ENCODE measurements around the gene LSR. TPM values are rescaled to one million over a fixed set of nuclear protein-coding genes. Genes with fewer than 3 reads are reported as not detected.
"Not testable (repeated sequence)": the region's sequence is repeated elsewhere in the genome, so short reads cannot be mapped to it uniquely, and the experiment has no call there.

The LSR gene
- total and polyA plus RNA-seq, 10 donors = 10.9 to 30.2 (median 20.4) TPM

DNA sequence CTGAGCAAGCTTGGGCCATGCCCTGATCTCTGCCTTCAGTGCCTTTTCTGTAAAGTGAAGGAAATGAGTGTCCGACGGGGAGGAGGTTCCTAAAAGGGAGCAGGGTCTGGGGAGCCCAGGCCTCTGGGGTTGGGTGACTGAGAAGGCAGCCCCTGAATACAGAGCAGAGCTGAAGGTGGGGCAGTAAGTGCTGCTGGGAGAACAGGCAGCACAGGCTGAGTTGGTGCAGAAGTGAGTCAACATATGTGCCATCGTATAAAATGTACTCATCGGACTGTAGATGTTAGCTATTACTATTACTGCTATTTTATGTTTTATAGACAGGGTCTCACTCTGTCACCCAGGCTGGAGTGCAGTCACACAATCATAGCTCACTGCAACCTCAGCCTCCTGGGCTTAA is 32.5 kb downstream of the LSR start:
- peak overlapping the region in 1 of 8 donors; percentile 45 for H3K27ac ChIP-seq
- H3K4me1 ChIP-seq = peaks cover 5 to 59% (median 32%) of the 10 kb centered on the region in 6 donors
- DNase-seq = no peak
- intact Hi-C loops (cut with DNase I; ENCODE audit: low total_unique reads) = no loop called here
- TF ChIP-seq, protein P1, sequence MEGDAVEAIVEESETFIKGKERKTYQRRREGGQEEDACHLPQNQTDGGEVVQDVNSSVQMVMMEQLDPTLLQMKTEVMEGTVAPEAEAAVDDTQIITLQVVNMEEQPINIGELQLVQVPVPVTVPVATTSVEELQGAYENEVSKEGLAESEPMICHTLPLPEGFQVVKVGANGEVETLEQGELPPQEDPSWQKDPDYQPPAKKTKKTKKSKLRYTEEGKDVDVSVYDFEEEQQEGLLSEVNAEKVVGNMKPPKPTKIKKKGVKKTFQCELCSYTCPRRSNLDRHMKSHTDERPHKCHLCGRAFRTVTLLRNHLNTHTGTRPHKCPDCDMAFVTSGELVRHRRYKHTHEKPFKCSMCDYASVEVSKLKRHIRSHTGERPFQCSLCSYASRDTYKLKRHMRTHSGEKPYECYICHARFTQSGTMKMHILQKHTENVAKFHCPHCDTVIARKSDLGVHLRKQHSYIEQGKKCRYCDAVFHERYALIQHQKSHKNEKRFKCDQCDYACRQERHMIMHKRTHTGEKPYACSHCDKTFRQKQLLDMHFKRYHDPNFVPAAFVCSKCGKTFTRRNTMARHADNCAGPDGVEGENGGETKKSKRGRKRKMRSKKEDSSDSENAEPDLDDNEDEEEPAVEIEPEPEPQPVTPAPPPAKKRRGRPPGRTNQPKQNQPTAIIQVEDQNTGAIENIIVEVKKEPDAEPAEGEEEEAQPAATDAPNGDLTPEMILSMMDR (IDR thresholded peaks at IDR 0.05 in 8 of 11, conservative IDR thresholded peaks at IDR 0.05 in 3 of 11) = no peak
- TF ChIP-seq POLR2AphosphoS5 (IDR thresholded peaks at IDR 0.05) (no peak), POLR2A (IDR thresholded peaks at IDR 0.05) (no peak)
- WGBS, 5 donors = 61 to 89% (median 66%) methylated on average over 4 of the region's 4 CpGs
- no peaks in the 10 kb centered on the region for H3K9me3 ChIP-seq
- H3K4me3 ChIP-seq = no peak overlapping the region
- H3K36me3 ChIP-seq = peaks cover 3 to 39% (median 33%) of the 10 kb centered on the region in 6 donors
- peaks cover 0 to 14% (median 0%) of the 10 kb centered on the region in 7 donors for H3K27me3 ChIP-seq (replicated peaks in 1 of 7)

DNA sequence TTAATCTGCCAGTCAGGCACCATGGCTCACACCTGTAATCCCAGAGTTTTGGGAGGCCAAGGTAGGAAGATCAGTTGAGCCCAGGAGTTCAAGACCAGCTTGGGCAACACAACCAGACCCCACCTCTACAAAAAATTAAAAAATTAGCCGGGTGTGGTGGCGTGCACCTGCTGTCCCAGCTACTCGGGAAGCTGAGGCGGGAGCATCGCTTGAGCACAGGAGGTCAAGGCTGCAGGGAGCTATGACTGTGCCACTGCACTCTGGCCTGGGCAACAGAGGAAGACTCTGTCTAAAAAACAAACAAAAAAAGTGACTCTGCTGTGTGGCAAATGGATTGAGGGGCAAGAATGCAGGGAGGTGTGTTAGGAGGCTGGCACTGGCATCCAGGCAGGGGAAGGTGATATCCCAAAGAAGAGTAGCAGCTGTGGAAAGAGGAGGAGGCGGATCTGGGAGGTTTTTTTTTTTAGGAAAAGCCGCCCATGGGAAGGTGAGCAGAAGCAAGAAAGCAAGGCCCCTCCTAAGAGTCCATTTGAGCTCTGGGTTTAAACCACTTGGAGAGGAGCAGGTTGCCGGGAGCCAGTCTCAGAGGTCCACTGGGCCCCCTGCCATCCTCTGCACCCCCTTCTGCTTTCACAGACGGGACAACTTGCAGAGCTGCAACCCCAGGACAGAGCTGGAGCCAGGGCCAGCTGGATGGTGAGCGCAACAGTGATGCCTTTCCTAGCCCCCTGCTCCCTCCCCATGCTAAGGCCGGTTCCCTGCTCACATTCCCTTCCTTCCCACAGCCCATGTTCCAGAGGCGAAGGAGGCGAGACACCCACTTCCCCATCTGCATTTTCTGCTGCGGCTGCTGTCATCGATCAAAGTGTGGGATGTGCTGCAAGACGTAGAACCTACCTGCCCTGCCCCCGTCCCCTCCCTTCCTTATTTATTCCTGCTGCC is 35.6 kb downstream of the LSR start:
- Histone ChIP-seq H3K4me3 (no peak overlapping the region), H3K27ac (no peak overlapping the region), H3K4me1 (peaks cover 5 to 40% (median 32%) of the 10 kb centered on the region in 6 donors), H3K27me3 (replicated peaks in 1 of 7) (peaks cover 0 to 14% (median 0%) of the 10 kb centered on the region in 7 donors), H3K36me3 (peaks cover 0 to 8% (median 5%) of the 10 kb centered on the region in 6 donors), H3K9me3 (no peaks in the 10 kb centered on the region)
- WGBS, 5 donors = 65 to 82% (median 76%) methylated on average over 17 of the region's 17 CpGs
- TF ChIP-seq POLR2A (IDR thresholded peaks at IDR 0.05) = no peak
- TF ChIP-seq POLR2AphosphoS5 (IDR thresholded peaks at IDR 0.05) = no peak
- TF ChIP-seq, protein P1 (IDR thresholded peaks at IDR 0.05 in 8 of 11, conservative IDR thresholded peaks at IDR 0.05 in 3 of 11) = no peak
- intact Hi-C loops (cut with DNase I; ENCODE audit: low total_unique reads) = no loop called here
- no peak for DNase-seq

DNA sequence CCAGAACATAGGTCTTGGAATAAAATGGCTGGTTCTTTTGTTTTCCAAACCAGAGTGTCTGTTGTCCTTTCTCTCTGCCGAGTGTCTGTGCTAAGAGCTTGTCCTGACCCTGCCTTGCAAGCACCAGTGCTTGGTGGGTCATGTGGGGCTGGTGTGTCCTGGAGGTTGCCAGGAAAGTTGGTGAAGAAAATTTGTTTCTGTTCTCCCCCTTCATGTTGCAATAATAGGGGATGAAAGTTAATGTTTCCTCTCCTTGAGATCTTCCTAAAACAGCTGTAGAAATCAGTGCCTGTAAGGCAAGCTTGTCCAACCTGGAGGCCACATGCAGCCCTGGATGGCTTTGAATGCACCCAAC is 36.3 kb downstream of the LSR start:
- DNase-seq = no peak
- Histone ChIP-seq H3K36me3 (peaks cover 0 to 2% (median under 1%) of the 10 kb centered on the region in 6 donors), H3K27me3 (replicated peaks in 1 of 7) (peaks cover 0 to 14% (median 0%) of the 10 kb centered on the region in 7 donors), H3K4me3 (no peak overlapping the region), H3K27ac (no peak overlapping the region), H3K9me3 (no peaks in the 10 kb centered on the region), H3K4me1 (peaks cover 5 to 34% (median 28%) of the 10 kb centered on the region in 6 donors)
- TF ChIP-seq POLR2AphosphoS5 (IDR thresholded peaks at IDR 0.05) (no peak), POLR2A (IDR thresholded peaks at IDR 0.05) (no peak)
- TF ChIP-seq, protein P1 (IDR thresholded peaks at IDR 0.05 in 8 of 11, conservative IDR thresholded peaks at IDR 0.05 in 3 of 11) = no peak
- intact Hi-C loops (cut with DNase I; ENCODE audit: low total_unique reads) = no loop called here
- 32 to 80% (median 44%) methylated on average over 1 of the region's 1 CpG for WGBS, 5 donors

DNA sequence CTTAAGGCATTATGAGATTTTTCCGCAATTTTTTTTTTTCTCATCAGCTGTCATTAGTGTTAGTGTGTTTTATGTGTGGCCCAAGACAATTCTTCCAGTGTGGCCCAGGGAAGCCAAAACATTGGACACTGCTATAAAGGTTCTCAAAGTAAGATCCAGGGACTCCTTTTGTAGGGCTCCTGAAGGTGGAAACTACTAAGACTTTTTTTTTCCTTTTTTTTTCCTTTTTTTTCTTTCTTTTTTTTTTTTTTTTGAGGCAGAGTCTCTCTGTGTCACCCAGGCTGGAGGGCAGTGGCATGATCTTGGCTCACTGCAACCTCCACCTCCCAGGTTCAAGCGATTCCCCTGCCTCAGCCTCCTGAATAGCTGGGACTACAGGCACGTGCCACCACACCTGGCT is 36.7 kb downstream of the LSR start:
- peaks cover 0 to 14% (median 0%) of the 10 kb centered on the region in 7 donors for H3K27me3 ChIP-seq (replicated peaks in 1 of 7)
- H3K36me3 ChIP-seq; H3K27ac ChIP-seq; intact Hi-C loops (cut with DNase I; ENCODE audit: low total_unique reads); H3K9me3 ChIP-seq; DNase-seq; H3K4me3 ChIP-seq: not testable (repeated sequence)
- 88 to 94% (median 91%) methylated on average over 3 of the region's 3 CpGs for WGBS, 5 donors
- H3K4me1 ChIP-seq = peaks cover 5 to 30% (median 24%) of the 10 kb centered on the region in 6 donors

DNA sequence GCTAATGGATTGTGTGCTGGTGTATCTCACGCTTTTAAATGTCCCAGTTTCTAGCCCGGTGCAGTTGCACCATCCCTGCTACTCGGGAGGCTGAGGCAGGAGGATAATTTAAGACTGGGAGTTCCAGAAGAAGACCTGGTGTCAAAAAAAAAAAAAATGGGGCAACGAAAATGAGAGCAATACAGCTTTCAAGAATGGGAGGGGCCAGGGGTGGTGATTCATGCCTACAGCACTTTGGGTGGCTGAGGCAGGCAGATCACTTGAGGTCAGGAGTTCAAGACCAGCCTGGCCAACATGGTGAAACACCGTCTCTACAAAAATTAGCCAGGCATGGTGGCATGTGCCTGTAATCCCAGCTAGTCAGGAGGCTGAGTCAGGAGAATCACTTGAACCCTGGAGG is 37.3 kb downstream of the LSR start:
- intact Hi-C loops (cut with DNase I; ENCODE audit: low total_unique reads); H3K4me3 ChIP-seq; H3K9me3 ChIP-seq; H3K36me3 ChIP-seq; H3K27ac ChIP-seq; DNase-seq: not testable (repeated sequence)
- peaks cover 5 to 24% (median 17%) of the 10 kb centered on the region in 6 donors for H3K4me1 ChIP-seq
- peaks cover 0 to 14% (median 0%) of the 10 kb centered on the region in 7 donors for H3K27me3 ChIP-seq (replicated peaks in 1 of 7)
- 72 to 94% (median 80%) methylated on average over 5 of the region's 5 CpGs for WGBS, 5 donors
